ENCODE measurements around the gene EIF4G3. TPM values are rescaled to one million over a fixed set of nuclear protein-coding genes. Genes with fewer than 3 reads are reported as not detected.

Gene EIF4G3
- total RNA-seq, 1 donor from 2014 or later, result 33.9 TPM

DNA sequence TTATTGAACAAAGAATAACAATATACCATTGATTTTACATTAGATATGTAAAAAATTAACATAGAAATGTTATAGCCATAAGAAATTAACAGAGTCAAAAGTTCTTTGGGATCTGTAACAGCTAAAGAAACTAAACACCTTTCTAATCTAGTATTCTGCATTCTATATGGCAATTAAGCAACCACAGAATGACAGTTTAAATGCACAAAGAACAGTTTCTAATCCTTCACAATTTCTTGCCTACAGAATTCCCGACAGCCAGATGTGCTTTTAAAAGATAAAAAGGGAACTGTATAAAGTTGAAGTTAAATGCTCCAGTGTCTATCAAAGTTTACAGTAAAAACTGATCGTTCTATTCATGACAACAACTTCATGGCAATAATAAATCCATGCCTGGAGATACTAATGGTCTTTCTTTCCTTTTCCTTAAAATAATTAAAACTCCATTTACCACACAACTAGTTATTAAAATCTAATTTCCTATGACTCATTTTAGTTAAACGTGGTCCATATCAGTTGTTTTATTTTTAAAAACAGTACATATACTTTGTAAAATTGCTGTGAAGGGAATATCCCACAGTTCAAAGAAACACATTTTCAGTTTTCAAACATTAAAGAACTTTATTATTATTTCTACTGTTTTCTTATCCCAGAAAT, 110.2 kb downstream of the EIF4G3 start:
- intact Hi-C loops (cut with micrococcal nuclease), result no loop called here
- Histone ChIP-seq H3K9me3 (replicated peaks) (no peaks in the 10 kb centered on the region), H3K36me3 (no peaks in the 10 kb centered on the region), H3K27ac (replicated peaks) (no peak overlapping the region), H3K4me1 (peaks cover 10% of the 10 kb centered on the region), H3K4me3 (no peak overlapping the region), H3K27me3 (ENCODE audit: low read depth) (no peaks in the 10 kb centered on the region)
- TF ChIP-seq, protein P1, sequence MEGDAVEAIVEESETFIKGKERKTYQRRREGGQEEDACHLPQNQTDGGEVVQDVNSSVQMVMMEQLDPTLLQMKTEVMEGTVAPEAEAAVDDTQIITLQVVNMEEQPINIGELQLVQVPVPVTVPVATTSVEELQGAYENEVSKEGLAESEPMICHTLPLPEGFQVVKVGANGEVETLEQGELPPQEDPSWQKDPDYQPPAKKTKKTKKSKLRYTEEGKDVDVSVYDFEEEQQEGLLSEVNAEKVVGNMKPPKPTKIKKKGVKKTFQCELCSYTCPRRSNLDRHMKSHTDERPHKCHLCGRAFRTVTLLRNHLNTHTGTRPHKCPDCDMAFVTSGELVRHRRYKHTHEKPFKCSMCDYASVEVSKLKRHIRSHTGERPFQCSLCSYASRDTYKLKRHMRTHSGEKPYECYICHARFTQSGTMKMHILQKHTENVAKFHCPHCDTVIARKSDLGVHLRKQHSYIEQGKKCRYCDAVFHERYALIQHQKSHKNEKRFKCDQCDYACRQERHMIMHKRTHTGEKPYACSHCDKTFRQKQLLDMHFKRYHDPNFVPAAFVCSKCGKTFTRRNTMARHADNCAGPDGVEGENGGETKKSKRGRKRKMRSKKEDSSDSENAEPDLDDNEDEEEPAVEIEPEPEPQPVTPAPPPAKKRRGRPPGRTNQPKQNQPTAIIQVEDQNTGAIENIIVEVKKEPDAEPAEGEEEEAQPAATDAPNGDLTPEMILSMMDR (IDR thresholded peaks at IDR 0.05; ENCODE audit: borderline replicate concordance), result no peak
- DNase-seq, result no peak

DNA sequence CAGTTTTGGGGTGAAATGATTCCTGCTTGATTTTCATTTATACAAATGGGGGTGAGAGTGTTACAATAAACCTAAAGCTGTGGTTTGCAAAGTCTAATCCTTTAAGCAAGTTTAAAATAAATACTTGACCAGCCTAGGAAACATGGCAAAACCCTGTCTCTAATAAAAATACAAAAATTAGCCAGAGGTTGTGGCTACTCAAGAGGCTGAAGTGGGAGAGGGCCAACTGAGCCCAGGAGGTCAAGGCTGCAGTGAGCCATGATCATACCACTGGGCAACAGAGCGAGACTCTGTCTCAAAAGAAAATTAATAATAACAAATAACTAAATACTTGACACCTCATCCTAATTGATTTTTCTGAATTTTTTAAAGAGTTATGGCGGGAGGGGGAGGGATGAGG, 110.8 kb downstream of the EIF4G3 start:
- intact Hi-C loops (cut with micrococcal nuclease), result no loop called here
- no peaks in the 10 kb centered on the region for H3K9me3 ChIP-seq (replicated peaks)
- peaks cover 10% of the 10 kb centered on the region for H3K4me1 ChIP-seq
- H3K4me3 ChIP-seq, result no peak overlapping the region
- H3K27me3 ChIP-seq (ENCODE audit: low read depth), result no peaks in the 10 kb centered on the region
- DNase-seq, result no peak
- H3K27ac ChIP-seq (replicated peaks), result no peak overlapping the region
- H3K36me3 ChIP-seq, result no peaks in the 10 kb centered on the region
- TF ChIP-seq, protein P1 (IDR thresholded peaks at IDR 0.05; ENCODE audit: borderline replicate concordance), result no peak

DNA sequence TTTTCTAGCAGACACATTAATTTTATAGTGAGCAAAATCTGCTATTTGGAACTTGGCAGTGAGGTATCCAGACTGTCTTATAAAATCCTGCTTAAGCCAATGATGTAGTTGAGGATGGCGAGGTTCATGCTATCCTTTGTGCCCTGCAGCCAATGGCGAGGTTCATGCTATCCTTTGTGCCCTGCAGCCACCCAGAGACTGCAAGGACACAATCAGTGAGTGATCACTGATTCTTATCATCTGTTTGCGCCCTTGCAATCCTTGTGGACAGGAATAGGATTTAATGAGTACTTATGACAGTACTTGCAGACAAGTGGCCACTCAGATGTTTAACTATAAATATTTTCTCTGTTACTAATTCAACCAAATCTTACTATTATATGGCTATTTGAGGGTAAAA, 112.6 kb downstream of the EIF4G3 start:
- Histone ChIP-seq H3K4me1 (peaks cover under 1% of the 10 kb centered on the region), H3K27ac (replicated peaks) (no peak overlapping the region), H3K4me3 (no peak overlapping the region), H3K36me3 (no peaks in the 10 kb centered on the region), H3K9me3 (replicated peaks) (no peaks in the 10 kb centered on the region), H3K27me3 (ENCODE audit: low read depth) (no peaks in the 10 kb centered on the region)
- TF ChIP-seq, protein P1 (IDR thresholded peaks at IDR 0.05; ENCODE audit: borderline replicate concordance), result no peak
- DNase-seq, result no peak
- intact Hi-C loops (cut with micrococcal nuclease), result no loop called here

DNA sequence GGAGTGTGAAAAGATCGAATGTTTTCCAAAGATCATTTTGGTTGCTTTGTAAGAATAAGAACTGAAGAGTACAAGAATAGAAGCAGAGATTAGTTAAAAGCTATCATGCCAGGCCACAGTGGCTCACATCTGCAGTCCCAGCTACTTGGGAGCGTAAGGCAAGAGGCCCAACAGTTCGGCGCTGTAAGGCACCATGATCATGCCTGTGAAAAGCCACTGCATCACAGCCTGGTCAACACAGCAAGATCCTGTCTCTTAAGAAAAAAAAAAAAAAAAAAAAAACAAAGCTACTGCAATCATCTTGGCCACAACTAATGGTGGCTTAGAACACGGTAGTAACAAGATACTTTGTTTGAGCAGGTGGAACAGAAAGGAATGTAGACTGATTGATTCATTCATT, 116.2 kb downstream of the EIF4G3 start:
- Histone ChIP-seq H3K27ac (replicated peaks) (no peak overlapping the region), H3K4me1 (no peaks in the 10 kb centered on the region), H3K9me3 (replicated peaks) (no peaks in the 10 kb centered on the region), H3K4me3 (no peak overlapping the region), H3K27me3 (ENCODE audit: low read depth) (no peaks in the 10 kb centered on the region), H3K36me3 (no peaks in the 10 kb centered on the region)
- TF ChIP-seq, protein P1 (IDR thresholded peaks at IDR 0.05; ENCODE audit: borderline replicate concordance), result no peak
- no peak for DNase-seq
- intact Hi-C loops (cut with micrococcal nuclease), result no loop called here

DNA sequence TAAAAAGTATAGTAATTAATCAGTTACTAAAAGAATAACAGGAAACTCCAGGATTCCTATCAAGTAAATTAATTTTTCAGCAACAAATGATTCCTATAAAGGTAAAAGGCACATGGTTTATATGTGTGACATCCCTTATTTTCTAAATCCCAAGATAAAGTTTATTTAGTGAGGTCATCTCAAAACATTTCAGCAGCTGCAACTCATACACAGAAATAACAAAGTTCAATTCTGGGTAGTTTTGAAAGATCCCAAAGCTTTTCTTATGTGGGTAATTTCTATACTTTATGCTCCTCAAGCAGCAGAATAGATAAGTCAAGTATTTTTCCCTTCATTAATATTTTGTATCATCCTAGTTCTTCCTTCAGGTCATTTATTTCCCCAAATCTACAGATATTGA, 117.7 kb downstream of the EIF4G3 start:
- intact Hi-C loops (cut with micrococcal nuclease), result no loop called here
- Histone ChIP-seq H3K36me3 (no peaks in the 10 kb centered on the region), H3K9me3 (replicated peaks) (no peaks in the 10 kb centered on the region), H3K4me3 (no peak overlapping the region), H3K27me3 (ENCODE audit: low read depth) (no peaks in the 10 kb centered on the region), H3K27ac (replicated peaks) (no peak overlapping the region), H3K4me1 (no peaks in the 10 kb centered on the region)
- DNase-seq, result no peak
- TF ChIP-seq, protein P1 (IDR thresholded peaks at IDR 0.05; ENCODE audit: borderline replicate concordance), result no peak
